Neural cell (in vitro differentiated cells): ENCODE results near the gene SRGAP2B. TPM values are rescaled to one million over a fixed set of nuclear protein-coding genes. Genes with fewer than 3 reads are reported as not detected.
"Not testable (repeated sequence)": the region's sequence is repeated elsewhere in the genome, so short reads cannot be mapped to it uniquely, and the experiment has no call there.

Experiments
- H2AFZ ChIP-seq: fragments of 200-600, 300-800 bp; sonication (generic), shearing (Covaris generic); 2 replicates; pipeline ENCODE4 v1.6.0; 2014; ENCODE audit warnings: low read depth, mild to moderate bottlenecking, antibody characterized with exemption, low read length, moderate library complexity
- H3F3A ChIP-seq: fragments of 200-600 bp; shearing (Covaris generic); 2 replicates; pipeline ENCODE4 v1.6.1; 2016; ENCODE audit warnings: mild to moderate bottlenecking, moderate library complexity, mixed read lengths, antibody characterized with exemption, low read length; ENCODE audit not compliant: insufficient read depth, poor library complexity, severe bottlenecking
- H3K27ac ChIP-seq: fragments of 200-600, 300-800 bp; sonication (generic), shearing (Covaris generic); 2 replicates; pipeline ENCODE4 v1.5.1; 2014; ENCODE audit warnings: mild to moderate bottlenecking, low read length, moderate library complexity
- H3K27me3 ChIP-seq: fragments of 300-800, 200-600 bp; sonication (generic), shearing (Covaris generic); 2 replicates; pipeline ENCODE4 v1.6.0; 2014; ENCODE audit warnings: mild to moderate bottlenecking, low read depth, low read length, moderate library complexity; ENCODE audit not compliant: insufficient read depth
- H3K36me3 ChIP-seq: fragments of 300-800, 200-600 bp; sonication (generic), shearing (Covaris generic); 2 replicates; pipeline ENCODE4 v1.5.1; 2014; ENCODE audit warnings: mild to moderate bottlenecking, antibody characterized with exemption, low read length, moderate library complexity; ENCODE audit not compliant: insufficient read depth
- H3K4me2 ChIP-seq: fragments of 300-800, 200-600 bp; sonication (generic), shearing (Covaris generic); 2 replicates; pipeline ENCODE4 v1.6.0; 2014; ENCODE audit warnings: mild to moderate bottlenecking, low read length
- H3K4me3 ChIP-seq: fragments of 300-800, 200-600 bp; sonication (generic), shearing (Covaris generic); 2 replicates; pipeline ENCODE4 v1.5.1; 2014; ENCODE audit warnings: mild to moderate bottlenecking, low read length, moderate library complexity
- H3K79me2 ChIP-seq: fragments of 200-600 bp; shearing (Covaris generic); replicated peaks from 2 replicates; pipeline ENCODE4 v1.6.0; 2014; ENCODE audit warnings: mild to moderate bottlenecking, low read length, moderate library complexity; ENCODE audit not compliant: insufficient read depth
- H3K9ac ChIP-seq: fragments of 300-800, 200-600 bp; sonication (generic), shearing (Covaris generic); 2 replicates; pipeline ENCODE4 v1.6.1; 2016; ENCODE audit warnings: mild to moderate bottlenecking, low read length, mixed read lengths
- H3K9me2 ChIP-seq: fragments of 200-600 bp; shearing (Covaris generic); 2 replicates; pipeline ENCODE4 v1.6.1; 2016; ENCODE audit warnings: mild to moderate bottlenecking, low read length, mixed read lengths; ENCODE audit not compliant: insufficient read depth
- H3K9me3 ChIP-seq: fragments of 200-600, 300-800 bp; sonication (generic), shearing (Covaris generic); 2 replicates; pipeline ENCODE4 v1.6.1; 2016; ENCODE audit warnings: mild to moderate bottlenecking, mixed run types, low read length, moderate library complexity, mixed read lengths
- H4K20me1 ChIP-seq: fragments of 200-600 bp; shearing (Covaris generic); 2 replicates; pipeline ENCODE4 v1.6.1; 2016; ENCODE audit warnings: mild to moderate bottlenecking, mixed run types; ENCODE audit not compliant: insufficient read depth
- polyA plus RNA-seq: library from polyadenylated mRNA; depleted of rRNA; stranded (reverse); fragments of >200 nt; gene quantifications from 2 replicates; pipeline ENCODE4 v1.2.3, GENCODE V29; 2014

SRGAP2B gene
- polyA plus RNA-seq, 1 donor from 2014 or later: 11.8 TPM

DNA sequence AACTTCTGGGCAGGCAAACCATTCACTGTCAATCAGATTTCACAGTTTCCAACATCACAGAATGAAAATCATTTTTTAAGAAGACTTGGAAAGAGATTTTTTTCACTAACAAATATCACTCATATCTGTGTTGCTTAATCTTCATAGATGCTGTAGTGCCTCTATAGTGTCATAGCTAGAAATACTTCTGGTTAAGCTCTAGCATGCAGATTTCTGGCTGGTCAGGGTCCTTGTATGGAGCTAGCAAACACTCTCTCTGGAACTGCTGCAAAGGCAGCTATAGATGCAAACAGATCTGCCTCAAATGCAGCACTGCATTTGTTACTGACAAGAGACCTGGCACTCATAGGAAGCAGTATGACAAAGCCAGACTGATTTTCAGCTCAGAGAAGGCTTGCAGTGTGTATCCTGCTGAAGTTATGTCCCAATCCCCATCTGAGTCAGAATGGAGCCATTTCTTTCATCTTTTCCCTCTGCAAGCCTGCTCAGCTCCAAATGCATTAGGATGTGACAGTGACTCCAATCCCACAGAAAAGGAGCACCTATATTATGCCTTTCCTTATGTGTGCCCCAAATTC is 99.2 kb downstream of the SRGAP2B start:
- not testable (repeated sequence) for H3K27me3 ChIP-seq, H3F3A ChIP-seq, H3K9me3 ChIP-seq, H2AFZ ChIP-seq, H4K20me1 ChIP-seq, H3K9me2 ChIP-seq, H3K9ac ChIP-seq, H3K27ac ChIP-seq, H3K4me3 ChIP-seq, H3K36me3 ChIP-seq, H3K79me2 ChIP-seq, H3K4me2 ChIP-seq

GRCh38 chr1:144992915-144993314 is 102.2 kb downstream of the SRGAP2B start:
- H3K79me2 ChIP-seq, H2AFZ ChIP-seq, H3K27me3 ChIP-seq, H3K4me2 ChIP-seq, H3K9me2 ChIP-seq, H3K36me3 ChIP-seq, H3K9me3 ChIP-seq, H3K4me3 ChIP-seq, H4K20me1 ChIP-seq, H3F3A ChIP-seq, H3K27ac ChIP-seq, H3K9ac ChIP-seq: not testable (repeated sequence)

- not testable (repeated sequence) for H3K27ac ChIP-seq, H3K9me3 ChIP-seq, H3F3A ChIP-seq, H4K20me1 ChIP-seq, H3K9me2 ChIP-seq, H3K4me2 ChIP-seq, H3K9ac ChIP-seq, H2AFZ ChIP-seq, H3K79me2 ChIP-seq, H3K4me3 ChIP-seq, H3K36me3 ChIP-seq, H3K27me3 ChIP-seq
Measured at GRCh38 chr1:144990611-144991010, 104.5 kb downstream of the SRGAP2B start.

- not testable (repeated sequence) for H3K27ac ChIP-seq, H3K4me2 ChIP-seq, H4K20me1 ChIP-seq, H2AFZ ChIP-seq, H3K9ac ChIP-seq, H3K4me3 ChIP-seq, H3K36me3 ChIP-seq, H3K9me2 ChIP-seq, H3F3A ChIP-seq, H3K79me2 ChIP-seq, H3K9me3 ChIP-seq, H3K27me3 ChIP-seq
Measured at GRCh38 chr1:144987131-144987530, 108.0 kb downstream of the SRGAP2B start.

- H3K9me2 ChIP-seq, H3K4me3 ChIP-seq, H3F3A ChIP-seq, H3K79me2 ChIP-seq, H3K9me3 ChIP-seq, H3K27ac ChIP-seq, H3K36me3 ChIP-seq, H3K4me2 ChIP-seq, H4K20me1 ChIP-seq, H3K9ac ChIP-seq, H3K27me3 ChIP-seq, H2AFZ ChIP-seq: not testable (repeated sequence)
Measured at GRCh38 chr1:144986171-144986860, 108.8 kb downstream of the SRGAP2B start.

- not testable (repeated sequence) for H3F3A ChIP-seq, H3K36me3 ChIP-seq, H2AFZ ChIP-seq, H3K9me2 ChIP-seq, H3K79me2 ChIP-seq, H3K9ac ChIP-seq, H4K20me1 ChIP-seq, H3K4me3 ChIP-seq, H3K9me3 ChIP-seq, H3K27me3 ChIP-seq, H3K27ac ChIP-seq, H3K4me2 ChIP-seq
Measured at GRCh38 chr1:144985550-144986170, 109.5 kb downstream of the SRGAP2B start.

DNA sequence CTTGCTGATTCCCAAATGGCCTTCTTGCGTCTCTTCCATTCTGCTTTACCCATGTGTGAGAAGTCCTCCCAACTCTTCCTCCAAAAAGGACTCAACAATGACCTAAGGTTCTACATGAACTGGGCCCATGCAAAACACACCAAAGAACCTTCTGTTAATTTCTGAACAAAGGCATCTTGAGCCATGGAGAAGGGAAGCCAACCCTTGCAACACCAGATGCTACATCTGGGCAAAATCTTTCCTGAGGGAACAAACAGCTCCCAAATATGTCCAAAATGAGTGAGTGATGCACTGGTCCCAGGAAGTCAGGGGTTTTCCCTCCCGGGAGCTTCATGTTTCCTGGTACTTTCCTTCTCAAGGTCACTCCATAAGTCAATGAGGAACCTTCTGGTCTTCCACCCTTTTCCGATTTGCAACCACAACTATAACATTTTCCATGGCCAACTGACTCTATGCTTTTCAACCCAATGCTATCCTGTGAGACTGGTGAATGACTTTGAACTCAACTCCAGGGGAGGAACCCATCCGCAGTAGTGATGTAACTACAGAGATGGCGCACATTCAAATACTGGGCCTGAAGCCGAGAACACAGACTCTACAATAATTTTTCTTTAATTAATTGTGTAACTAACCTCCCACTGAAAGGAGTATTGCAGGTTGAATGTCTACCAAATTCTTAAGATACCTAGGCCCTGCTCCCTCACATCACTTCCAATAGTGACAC is 112.2 kb downstream of the SRGAP2B start:
- not testable (repeated sequence) for H3K9me3 ChIP-seq, H4K20me1 ChIP-seq, H3K9me2 ChIP-seq, H3K9ac ChIP-seq, H3F3A ChIP-seq, H3K79me2 ChIP-seq, H3K4me3 ChIP-seq, H3K36me3 ChIP-seq, H3K27me3 ChIP-seq, H2AFZ ChIP-seq, H3K4me2 ChIP-seq, H3K27ac ChIP-seq
